Fibroblast of lung (primary cell): ENCODE measurements around the gene ZFP57. TPM values are rescaled to one million over a fixed set of nuclear protein-coding genes. Genes with fewer than 3 reads are reported as not detected.

Experiments
- DNase-seq, 2 donors: peaks; one replicate each; pipeline versions ENCODE4 v3.0.0 to v3.0.0-alpha.2; 2010; ENCODE audit warnings: low read depth in 2 of 2
- H2AFZ ChIP-seq: 2 replicates; pipeline ENCODE4 v1.5.1; 2012; ENCODE audit warnings: low read length, control low read depth, inconsistent platforms
- H3K27ac ChIP-seq: 2 replicates; pipeline ENCODE4 v1.5.1; 2011; ENCODE audit warnings: low read length, control low read depth; ENCODE audit not compliant: insufficient read depth
- H3K27me3 ChIP-seq: 2 replicates; pipeline ENCODE4 v1.5.1; 2011; ENCODE audit warnings: mild to moderate bottlenecking, low read length; ENCODE audit not compliant: control insufficient read depth, insufficient read depth
- H3K36me3 ChIP-seq: 2 replicates; pipeline ENCODE4 v1.5.1; 2011; ENCODE audit warnings: low read length; ENCODE audit not compliant: control insufficient read depth, insufficient read depth
- H3K4me1 ChIP-seq: 2 replicates; pipeline ENCODE4 v1.5.1; 2011; ENCODE audit warnings: low read length; ENCODE audit not compliant: control insufficient read depth, insufficient read depth; ENCODE audit errors: extremely low read depth
- H3K4me2 ChIP-seq: 2 replicates; pipeline ENCODE4 v1.5.1; 2011; ENCODE audit warnings: low read length, control low read depth; ENCODE audit not compliant: insufficient read depth; ENCODE audit errors: extremely low read depth
- H3K4me3 ChIP-seq, 4 experiments: fragments of 200-600 bp in 1 of 4; sonication (generic) in 1 of 4; replicated peaks in 1 of 4; 2 replicates each; pipeline ENCODE4 v1.5.1; 2011 to 2016; ENCODE audit warnings: low read length in 4 of 4, low read depth in 3 of 4, mild to moderate bottlenecking in 3 of 4, control low read depth in 2 of 4, inconsistent platforms in 1 of 4, mixed read lengths in 1 of 4; ENCODE audit not compliant: insufficient read depth in 1 of 4; ENCODE audit errors: control extremely low read depth in 1 of 4
- H3K79me2 ChIP-seq: 2 replicates; pipeline ENCODE4 v1.5.1; 2012; ENCODE audit warnings: mild to moderate bottlenecking, low read length, inconsistent platforms; ENCODE audit not compliant: control insufficient read depth, insufficient read depth
- H3K9ac ChIP-seq: 2 replicates; pipeline ENCODE4 v1.5.1; 2011; ENCODE audit warnings: mild to moderate bottlenecking, low read length, control low read depth; ENCODE audit not compliant: insufficient read depth
- H3K9me3 ChIP-seq: 2 replicates; pipeline ENCODE4 v1.5.1; 2012; ENCODE audit warnings: low read depth, low read length; ENCODE audit not compliant: control insufficient read depth, insufficient read depth
- H4K20me1 ChIP-seq: 2 replicates; pipeline ENCODE4 v1.5.1; 2011; ENCODE audit warnings: low read length; ENCODE audit not compliant: control insufficient read depth, insufficient read depth; ENCODE audit errors: extremely low read depth
- EZH2 ChIP-seq: IDR thresholded peaks from 2 replicates; pipeline ENCODE4 v1.5.1; 2012; ENCODE audit warnings: low read length, control low read depth, mild to moderate bottlenecking; ENCODE audit errors: missing control alignments
- polyA plus RNA-seq, 2 donors: library from polyadenylated mRNA; depleted of rRNA in 1 of 2; stranded (reverse) in 1 of 2; unstranded in 1 of 2; fragments of >200 nt; gene quantifications; 2 replicates each; pipeline ENCODE4 v1.2.1, GENCODE V29; 2011 to 2012; ENCODE audit warnings: missing spikeins in 1 of 2
- total RNA-seq: library from RNA; depleted of rRNA; stranded (reverse); fragments of >200 nt; gene quantifications from 2 replicates; pipeline ENCODE4 v1.2.1, GENCODE V29; 2014
- TF ChIP-seq, protein P1 (sequence below), 2 donors: IDR thresholded peaks in 1 of 2; conservative IDR thresholded peaks in 1 of 2; 1 replicate in 1 of 2; 2 replicates in 1 of 2; pipeline ENCODE4 v1.5.1; 2011 to 2012; ENCODE audit warnings: low read length in 2 of 2, control low read depth in 1 of 2, inconsistent platforms in 1 of 2, low read depth in 1 of 2, mild to moderate bottlenecking in 1 of 2

ZFP57 gene
- total and polyA plus RNA-seq, 2 donors (not counting 1 experiment from before 2014, with no cell fraction given), result not detected

DNA sequence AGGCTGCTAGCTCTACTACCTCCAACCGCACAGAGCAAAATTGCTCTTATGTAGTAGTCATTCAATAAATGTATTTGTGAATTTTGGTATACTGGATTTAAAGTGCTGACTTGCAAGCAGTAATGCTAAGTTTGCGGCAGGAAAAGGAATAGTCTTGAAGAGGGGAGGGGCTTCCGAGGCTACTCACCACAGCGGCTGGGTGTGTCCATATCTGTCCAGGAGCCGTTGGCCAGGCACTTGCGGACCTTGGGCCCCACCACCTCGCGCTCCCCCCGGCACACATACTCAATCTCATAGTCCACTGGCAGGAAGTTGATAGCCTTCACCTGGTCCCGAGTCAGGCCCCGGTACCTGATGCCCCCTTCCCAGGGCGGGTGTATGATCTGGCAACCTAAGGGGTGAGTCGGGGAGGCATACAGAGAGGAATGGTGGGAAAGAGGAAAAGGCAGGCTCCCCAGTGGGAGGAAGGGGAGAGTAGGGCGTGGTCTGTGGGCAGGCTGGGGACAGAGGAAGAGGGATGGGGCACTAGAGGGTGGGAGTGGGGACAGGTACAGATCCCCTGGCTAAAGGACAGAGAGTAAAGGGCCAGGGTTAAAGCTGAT is 49.6 kb downstream of the ZFP57 start:
- Histone ChIP-seq H3K4me2 (peak overlapping the region; percentile 89), H3K9ac (no peak overlapping the region), H3K4me3 (peak overlapping the region in 2 of 4 experiments; percentile 69 to 71), H3K27ac (no peak overlapping the region), H3K4me1 (peaks cover 10% of the 10 kb centered on the region), H3K27me3 (no peaks in the 10 kb centered on the region), H2AFZ (no peak overlapping the region), H4K20me1 (no peaks in the 10 kb centered on the region), H3K79me2 (no peaks in the 10 kb centered on the region), H3K9me3 (no peaks in the 10 kb centered on the region), H3K36me3 (no peaks in the 10 kb centered on the region)
- DNase-seq, result peak; percentile 14 to 41
- TF ChIP-seq EZH2, result no peak
- TF ChIP-seq, protein P1, sequence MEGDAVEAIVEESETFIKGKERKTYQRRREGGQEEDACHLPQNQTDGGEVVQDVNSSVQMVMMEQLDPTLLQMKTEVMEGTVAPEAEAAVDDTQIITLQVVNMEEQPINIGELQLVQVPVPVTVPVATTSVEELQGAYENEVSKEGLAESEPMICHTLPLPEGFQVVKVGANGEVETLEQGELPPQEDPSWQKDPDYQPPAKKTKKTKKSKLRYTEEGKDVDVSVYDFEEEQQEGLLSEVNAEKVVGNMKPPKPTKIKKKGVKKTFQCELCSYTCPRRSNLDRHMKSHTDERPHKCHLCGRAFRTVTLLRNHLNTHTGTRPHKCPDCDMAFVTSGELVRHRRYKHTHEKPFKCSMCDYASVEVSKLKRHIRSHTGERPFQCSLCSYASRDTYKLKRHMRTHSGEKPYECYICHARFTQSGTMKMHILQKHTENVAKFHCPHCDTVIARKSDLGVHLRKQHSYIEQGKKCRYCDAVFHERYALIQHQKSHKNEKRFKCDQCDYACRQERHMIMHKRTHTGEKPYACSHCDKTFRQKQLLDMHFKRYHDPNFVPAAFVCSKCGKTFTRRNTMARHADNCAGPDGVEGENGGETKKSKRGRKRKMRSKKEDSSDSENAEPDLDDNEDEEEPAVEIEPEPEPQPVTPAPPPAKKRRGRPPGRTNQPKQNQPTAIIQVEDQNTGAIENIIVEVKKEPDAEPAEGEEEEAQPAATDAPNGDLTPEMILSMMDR (conservative IDR thresholded peaks at IDR 0.05 in 1 of 2, IDR thresholded peaks at IDR 0.05 in 1 of 2; ENCODE audit: low read depth in 1 of 2, low read length in 2 of 2), result no peak

DNA sequence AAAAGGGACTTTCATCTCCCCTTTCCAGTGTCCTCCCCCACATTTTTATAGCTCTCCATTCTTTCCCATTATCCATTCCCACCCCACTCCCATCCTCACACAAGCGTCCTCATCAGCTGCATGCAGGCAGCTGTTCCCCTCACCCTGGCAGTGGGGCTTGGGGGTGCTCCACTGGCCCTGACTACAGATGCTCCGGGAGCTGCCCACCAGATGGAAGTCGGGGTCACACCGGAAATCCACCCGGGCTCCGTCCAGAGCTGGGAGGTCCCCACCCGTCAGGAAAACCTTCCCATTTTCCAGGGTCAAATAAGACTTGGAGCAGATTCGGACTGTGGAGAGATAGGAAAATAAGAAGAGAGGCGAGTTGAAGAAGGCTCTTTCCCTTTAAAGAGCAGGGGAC is 50.6 kb downstream of the ZFP57 start:
- H3K4me2 ChIP-seq, result no peak overlapping the region
- H3K36me3 ChIP-seq, result no peaks in the 10 kb centered on the region
- H3K27me3 ChIP-seq, result no peaks in the 10 kb centered on the region
- H3K4me3 ChIP-seq, result no peak overlapping the region
- DNase-seq, result no peak
- H3K9me3 ChIP-seq, result no peaks in the 10 kb centered on the region
- H3K4me1 ChIP-seq, result peaks cover 10% of the 10 kb centered on the region
- H3K9ac ChIP-seq, result no peak overlapping the region
- TF ChIP-seq, protein P1 (conservative IDR thresholded peaks at IDR 0.05 in 1 of 2, IDR thresholded peaks at IDR 0.05 in 1 of 2; ENCODE audit: low read depth in 1 of 2, low read length in 2 of 2), result no peak
- no peak for TF ChIP-seq EZH2
- no peak overlapping the region for H3K27ac ChIP-seq
- H4K20me1 ChIP-seq, result no peaks in the 10 kb centered on the region
- no peaks in the 10 kb centered on the region for H3K79me2 ChIP-seq
- no peak overlapping the region for H2AFZ ChIP-seq

DNA sequence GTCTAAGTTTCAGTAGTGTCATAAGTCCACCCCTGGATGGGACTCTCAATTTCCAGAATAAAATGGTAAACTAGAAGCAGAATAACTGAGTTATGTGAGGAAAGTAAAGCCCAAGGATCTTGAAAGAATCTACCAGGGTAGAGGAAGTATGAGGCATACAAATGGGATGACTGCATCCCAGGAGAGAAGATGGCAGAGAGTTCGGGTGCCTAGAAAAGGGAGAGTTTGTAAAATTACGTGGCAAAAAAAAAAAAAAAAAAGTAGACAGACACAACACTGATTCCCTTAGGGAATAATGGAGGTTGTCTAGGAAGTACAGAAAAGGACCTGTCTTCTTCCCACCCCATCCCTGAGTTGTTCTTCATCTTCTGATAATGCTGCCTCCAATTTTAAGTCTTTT is 51.4 kb downstream of the ZFP57 start:
- Histone ChIP-seq H3K27ac (no peak overlapping the region), H3K9ac (no peak overlapping the region), H3K79me2 (no peaks in the 10 kb centered on the region), H2AFZ (no peak overlapping the region), H3K4me3 (no peak overlapping the region), H3K4me1 (peaks cover 10% of the 10 kb centered on the region), H3K27me3 (no peaks in the 10 kb centered on the region), H3K36me3 (no peaks in the 10 kb centered on the region), H3K4me2 (no peak overlapping the region), H3K9me3 (no peaks in the 10 kb centered on the region), H4K20me1 (no peaks in the 10 kb centered on the region)
- DNase-seq, result no peak
- TF ChIP-seq, protein P1 (conservative IDR thresholded peaks at IDR 0.05 in 1 of 2, IDR thresholded peaks at IDR 0.05 in 1 of 2; ENCODE audit: low read depth in 1 of 2, low read length in 2 of 2), result no peak
- no peak for TF ChIP-seq EZH2
